Keratinocyte (primary cell): Measurements from ENCODE around the gene ACD.

Experiments used
- EZH2 ChIP-seq: IDR thresholded peaks from one replicate; pipeline ENCODE4 v1.6.1; 2012; ENCODE audit warnings: inconsistent platforms, mild to moderate bottlenecking, low read length, moderate library complexity
- TF ChIP-seq, protein P1 (sequence below), 3 experiments: IDR thresholded peaks in 1 of 3; conservative IDR thresholded peaks in 1 of 3; optimal IDR thresholded peaks in 1 of 3; 2 replicates in 2 of 3; 3 replicates in 1 of 3; pipeline versions ENCODE3 to v1.5.1; 2011; ENCODE audit warnings: low read length in 3 of 3, mild to moderate bottlenecking in 3 of 3, moderate library complexity in 2 of 3, control low read depth in 1 of 3, inconsistent platforms in 1 of 3; ENCODE audit not compliant: insufficient read depth in 2 of 3; ENCODE audit errors: extremely low read depth in 1 of 3

DNA sequence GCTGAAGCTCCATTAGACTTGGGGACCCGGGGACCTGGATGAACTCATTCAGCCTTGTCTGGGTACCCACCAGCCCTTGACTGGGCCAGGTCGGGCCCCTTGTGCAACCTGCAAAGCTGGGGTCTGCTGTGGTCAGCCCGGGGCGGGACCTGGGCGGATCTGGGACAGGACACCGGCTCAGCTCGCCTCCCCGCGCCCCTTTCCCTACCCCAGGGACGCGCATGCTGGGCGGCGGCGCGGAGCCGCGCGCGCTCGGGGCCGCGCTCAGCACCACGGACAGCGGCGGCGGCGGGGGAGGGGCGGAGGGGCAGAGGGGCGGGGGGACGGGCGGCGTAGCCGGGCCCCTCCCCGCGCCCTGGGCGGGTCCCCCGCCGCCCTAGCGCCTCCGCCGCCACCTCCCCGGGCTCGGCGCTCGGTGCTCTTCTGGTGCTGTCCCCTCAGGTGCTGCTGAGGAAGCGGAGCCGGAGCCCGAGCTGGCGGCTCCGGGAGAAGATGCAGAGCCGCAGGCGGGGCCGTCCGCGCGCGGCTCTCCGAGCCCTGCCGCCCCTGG, 7.4 kb downstream of the ACD start:
- TF ChIP-seq, protein P1, sequence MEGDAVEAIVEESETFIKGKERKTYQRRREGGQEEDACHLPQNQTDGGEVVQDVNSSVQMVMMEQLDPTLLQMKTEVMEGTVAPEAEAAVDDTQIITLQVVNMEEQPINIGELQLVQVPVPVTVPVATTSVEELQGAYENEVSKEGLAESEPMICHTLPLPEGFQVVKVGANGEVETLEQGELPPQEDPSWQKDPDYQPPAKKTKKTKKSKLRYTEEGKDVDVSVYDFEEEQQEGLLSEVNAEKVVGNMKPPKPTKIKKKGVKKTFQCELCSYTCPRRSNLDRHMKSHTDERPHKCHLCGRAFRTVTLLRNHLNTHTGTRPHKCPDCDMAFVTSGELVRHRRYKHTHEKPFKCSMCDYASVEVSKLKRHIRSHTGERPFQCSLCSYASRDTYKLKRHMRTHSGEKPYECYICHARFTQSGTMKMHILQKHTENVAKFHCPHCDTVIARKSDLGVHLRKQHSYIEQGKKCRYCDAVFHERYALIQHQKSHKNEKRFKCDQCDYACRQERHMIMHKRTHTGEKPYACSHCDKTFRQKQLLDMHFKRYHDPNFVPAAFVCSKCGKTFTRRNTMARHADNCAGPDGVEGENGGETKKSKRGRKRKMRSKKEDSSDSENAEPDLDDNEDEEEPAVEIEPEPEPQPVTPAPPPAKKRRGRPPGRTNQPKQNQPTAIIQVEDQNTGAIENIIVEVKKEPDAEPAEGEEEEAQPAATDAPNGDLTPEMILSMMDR (optimal IDR thresholded peaks at IDR 0.05 in 1 of 3, IDR thresholded peaks at IDR 0.05 in 1 of 3, conservative IDR thresholded peaks at IDR 0.05 in 1 of 3; ENCODE audit: extremely low read depth in 1 of 3, insufficient read depth in 2 of 3, low read length in 3 of 3): no peak
- TF ChIP-seq EZH2: no peak
